GM18498 (cell line): ENCODE measurements around the gene ATP2C2.
"Not testable (repeated sequence)": the region's sequence is repeated elsewhere in the genome, so short reads cannot be mapped to it uniquely, and the experiment has no call there.

Experiments used
- ATAC-seq: cut with Tn5 transposase; IDR thresholded peaks from one replicate; pipeline ENCODE4 v1.9.1; 2021; ENCODE audit warnings: mild to moderate bottlenecking, moderate library complexity; ENCODE audit not compliant: unreplicated experiment

ATP2C2 gene

GRCh38 chr16:84449156-84450140, 81.1 kb downstream of the ATP2C2 start:
- no peak for ATAC-seq

- no peak for ATAC-seq
Observed at GRCh38 chr16:84450176-84450865, 82.0 kb downstream of the ATP2C2 start.

GRCh38 chr16:84451010-84451676, 82.8 kb downstream of the ATP2C2 start:
- ATAC-seq, result not testable (repeated sequence)

DNA sequence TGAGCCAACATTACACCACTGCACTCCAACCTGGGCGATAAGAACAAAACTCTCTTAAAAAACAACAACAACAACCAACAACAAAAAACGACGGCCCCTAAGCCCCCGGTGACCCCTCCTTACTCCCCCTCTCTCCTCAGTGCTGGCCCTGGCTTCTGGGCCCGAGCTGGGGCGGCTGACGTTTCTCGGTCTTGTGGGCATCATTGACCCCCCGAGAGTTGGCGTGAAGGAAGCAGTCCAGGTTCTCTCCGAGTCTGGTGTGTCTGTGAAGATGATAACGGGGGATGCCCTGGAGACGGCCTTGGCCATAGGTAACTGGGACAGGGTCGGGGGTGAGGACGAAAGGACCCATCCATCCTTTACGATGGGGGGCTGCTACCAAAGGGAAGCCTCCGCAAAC, 83.4 kb downstream of the ATP2C2 start:
- no peak for ATAC-seq

DNA sequence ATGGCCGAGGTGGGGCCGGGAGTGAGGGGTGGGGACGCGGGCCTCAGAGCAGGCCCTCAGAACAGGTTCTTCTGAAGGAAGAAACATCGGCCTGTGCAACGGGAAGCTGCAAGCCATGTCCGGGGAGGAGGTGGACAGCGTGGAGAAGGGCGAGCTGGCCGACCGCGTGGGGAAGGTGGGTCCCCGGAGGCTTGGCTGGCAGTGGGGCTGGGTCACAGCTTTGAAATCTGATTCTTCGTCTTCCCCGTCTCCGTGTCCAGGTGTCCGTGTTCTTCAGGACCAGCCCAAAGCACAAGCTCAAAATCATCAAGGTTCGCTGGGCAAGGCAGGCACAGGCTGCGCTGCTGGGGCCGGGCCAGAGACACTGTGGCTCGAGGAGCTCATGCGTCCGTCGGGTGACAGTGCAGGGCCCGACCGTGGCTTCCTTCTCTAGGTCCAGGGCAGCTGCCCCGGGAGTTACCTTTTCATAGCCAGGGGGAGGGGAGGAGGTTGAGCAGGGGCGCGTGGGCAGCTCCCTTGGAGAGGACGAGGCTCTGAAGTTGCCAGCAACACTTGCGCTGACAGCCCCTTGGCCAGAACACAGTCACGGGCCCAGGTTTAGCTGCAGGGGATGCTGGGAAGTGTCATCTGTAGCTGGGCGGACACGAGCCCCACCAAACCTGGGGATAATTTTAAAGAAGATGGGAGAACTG, 84.9 kb downstream of the ATP2C2 start:
- no peak for ATAC-seq

DNA sequence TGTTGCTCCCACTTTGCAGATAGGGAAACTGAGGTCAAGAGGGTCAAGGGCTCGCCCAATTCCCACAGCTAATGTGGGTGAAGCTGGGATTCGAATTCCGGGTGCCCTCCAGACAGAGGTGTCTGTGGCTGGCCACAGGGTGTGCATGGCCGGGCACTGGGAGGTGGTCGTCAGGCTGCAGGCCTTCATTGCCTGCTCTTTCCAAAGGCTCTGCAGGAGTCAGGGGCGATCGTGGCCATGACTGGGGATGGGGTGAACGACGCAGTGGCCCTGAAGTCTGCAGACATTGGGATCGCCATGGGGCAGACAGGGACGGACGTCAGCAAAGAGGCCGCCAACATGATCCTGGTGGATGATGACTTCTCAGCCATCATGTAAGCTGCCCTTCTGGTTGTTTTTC, 86.3 kb downstream of the ATP2C2 start:
- ATAC-seq, result no peak

GRCh38 chr16:84455031-84455430, 86.7 kb downstream of the ATP2C2 start:
- no peak for ATAC-seq

DNA sequence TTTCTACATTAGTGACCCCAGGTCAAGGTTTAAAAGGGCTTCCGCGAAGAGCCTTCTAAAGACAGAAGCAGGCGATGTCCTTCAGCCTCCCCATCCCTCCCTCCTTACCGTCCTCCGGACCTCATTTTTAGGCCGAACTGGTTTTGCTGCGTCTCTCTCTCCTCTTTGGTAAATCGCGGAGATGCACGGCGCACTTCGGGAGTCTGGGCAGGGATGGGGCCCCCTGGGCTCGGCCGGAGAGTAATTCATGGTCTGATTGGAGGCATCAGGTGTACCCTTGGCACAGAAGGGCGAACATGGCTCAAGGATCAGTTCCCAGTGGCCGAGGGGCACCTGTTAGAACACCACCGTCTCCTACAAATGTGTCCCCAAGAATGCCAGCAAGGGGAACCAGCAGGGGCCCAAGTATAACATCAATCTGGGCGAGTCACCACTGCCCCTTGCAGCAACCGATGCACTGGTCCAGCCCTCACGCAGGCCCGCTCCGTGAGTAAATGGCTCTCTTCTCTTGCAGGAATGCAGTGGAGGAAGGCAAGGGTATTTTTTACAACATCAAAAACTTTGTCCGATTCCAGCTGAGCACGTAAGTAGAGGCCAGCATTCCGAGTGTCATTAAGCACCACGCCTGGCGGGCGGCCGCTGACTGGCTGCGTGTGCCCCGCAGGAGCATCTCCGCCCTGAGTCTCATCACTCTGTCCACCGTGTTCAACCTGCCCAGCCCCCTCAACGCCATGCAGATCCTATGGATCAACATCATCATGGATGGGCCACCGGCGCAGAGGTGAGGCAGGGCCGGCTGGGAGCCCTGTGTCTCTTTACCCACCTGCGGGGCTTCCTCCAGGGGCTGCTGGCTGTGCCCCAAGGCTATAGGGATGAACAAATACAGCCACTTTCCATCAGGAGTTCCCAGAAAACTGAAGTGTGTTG, 90.5 kb downstream of the ATP2C2 start:
- no peak for ATAC-seq

- no peak for ATAC-seq
Observed at GRCh38 chr16:84459533-84459894, 91.2 kb downstream of the ATP2C2 start.

GRCh38 chr16:84459941-84460405, 91.6 kb downstream of the ATP2C2 start:
- ATAC-seq, result no peak

DNA sequence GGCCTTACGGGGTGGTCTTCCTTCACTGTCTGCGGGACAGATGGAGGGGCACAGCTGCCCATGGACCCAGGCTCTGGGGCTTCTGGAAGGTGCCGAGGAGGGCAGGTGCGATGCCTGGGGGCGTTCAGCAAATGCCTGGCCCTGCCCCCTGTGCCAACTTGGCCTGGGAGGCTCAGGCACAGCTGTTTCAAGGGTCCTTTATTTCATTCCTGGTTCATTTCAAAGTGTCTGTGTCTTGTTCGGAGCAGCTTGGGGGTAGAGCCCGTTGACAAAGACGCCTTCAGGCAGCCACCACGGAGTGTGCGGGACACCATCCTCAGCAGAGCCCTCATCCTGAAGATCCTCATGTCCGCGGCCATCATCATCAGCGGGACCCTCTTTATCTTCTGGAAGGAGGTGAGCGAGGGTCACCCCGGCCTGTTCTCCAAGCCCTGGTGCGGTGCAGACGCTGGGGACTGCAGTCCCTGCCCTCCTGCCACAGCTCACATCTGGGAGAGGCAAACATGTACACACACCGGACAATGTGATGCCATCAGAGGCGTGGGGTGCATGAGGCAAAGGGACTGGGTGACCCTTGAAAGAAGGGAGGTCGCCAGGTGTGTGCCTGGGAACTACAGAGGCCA, 92.2 kb downstream of the ATP2C2 start:
- ATAC-seq, result no peak

GRCh38 chr16:84461029-84461412, 92.7 kb downstream of the ATP2C2 start:
- no peak for ATAC-seq

GRCh38 chr16:84461413-84462295, 93.3 kb downstream of the ATP2C2 start:
- ATAC-seq, result no peak

- no peak for ATAC-seq
Observed at GRCh38 chr16:84462296-84463210, 94.2 kb downstream of the ATP2C2 start.

- no peak for ATAC-seq
Observed at GRCh38 chr16:84463221-84463620, 94.9 kb downstream of the ATP2C2 start.

- ATAC-seq, result no peak
Observed at GRCh38 chr16:84464116-84464515, 95.8 kb downstream of the ATP2C2 start.

DNA sequence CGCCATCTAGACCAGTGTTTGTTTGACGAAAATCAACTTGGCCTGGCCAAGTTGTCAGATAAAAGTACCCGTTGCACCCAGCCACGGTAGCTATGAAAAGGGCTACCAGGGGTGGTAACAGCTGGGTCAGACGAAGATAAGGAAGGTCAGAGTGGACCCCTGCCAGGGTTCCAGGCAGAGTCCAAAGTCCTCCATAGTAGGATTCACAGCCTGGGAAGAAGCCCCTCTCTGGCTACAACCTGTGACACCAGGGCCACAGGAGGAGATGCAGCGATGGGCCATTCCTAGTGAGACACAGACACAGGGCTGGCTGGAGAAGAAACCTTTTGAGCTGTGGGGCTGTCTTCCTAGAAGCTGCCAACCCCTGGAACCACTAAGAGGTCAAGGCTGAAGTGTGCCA, 96.8 kb downstream of the ATP2C2 start:
- no peak for ATAC-seq
